GM21786 (cell line): ENCODE data around the gene TTYH3.

Experiments used
- ATAC-seq: cut with Tn5 transposase; IDR thresholded peaks from one replicate; pipeline ENCODE4 v1.9.1; 2021; ENCODE audit not compliant: unreplicated experiment

Gene TTYH3

GRCh38 chr7:2614631-2615330, 17.0 kb upstream of the TTYH3 start:
- no peak for ATAC-seq

- no peak for ATAC-seq
Measured at GRCh38 chr7:2616387-2617324, 15.1 kb upstream of the TTYH3 start.

DNA sequence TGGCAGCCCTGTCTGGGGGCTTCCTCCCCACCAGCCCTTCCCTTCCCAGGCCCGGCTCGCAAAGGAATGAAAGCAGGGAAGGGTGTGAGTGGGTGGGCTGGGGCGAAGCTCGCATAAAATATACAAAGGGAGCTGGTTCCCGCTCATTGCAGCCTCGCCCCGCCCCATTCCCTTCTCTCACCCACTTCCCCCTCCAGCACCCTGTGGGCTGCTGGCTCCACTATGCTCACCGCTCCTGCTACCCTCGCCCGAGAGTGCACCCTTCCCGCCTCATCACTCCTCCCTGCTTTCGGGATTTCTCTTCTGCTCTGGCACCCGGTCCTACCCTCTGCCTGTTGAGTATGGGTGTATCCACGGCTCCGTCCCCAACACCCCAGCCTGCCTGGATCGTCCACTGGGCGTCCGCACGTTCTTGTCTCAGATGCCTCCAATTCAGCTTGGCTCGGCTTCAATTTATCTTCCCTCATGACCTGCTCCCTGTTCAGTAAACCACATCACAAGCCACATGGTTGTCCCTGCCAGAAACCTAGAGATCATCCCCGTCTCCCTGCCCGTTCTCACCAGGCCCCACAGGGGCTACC, 14.4 kb upstream of the TTYH3 start:
- ATAC-seq: no peak

DNA sequence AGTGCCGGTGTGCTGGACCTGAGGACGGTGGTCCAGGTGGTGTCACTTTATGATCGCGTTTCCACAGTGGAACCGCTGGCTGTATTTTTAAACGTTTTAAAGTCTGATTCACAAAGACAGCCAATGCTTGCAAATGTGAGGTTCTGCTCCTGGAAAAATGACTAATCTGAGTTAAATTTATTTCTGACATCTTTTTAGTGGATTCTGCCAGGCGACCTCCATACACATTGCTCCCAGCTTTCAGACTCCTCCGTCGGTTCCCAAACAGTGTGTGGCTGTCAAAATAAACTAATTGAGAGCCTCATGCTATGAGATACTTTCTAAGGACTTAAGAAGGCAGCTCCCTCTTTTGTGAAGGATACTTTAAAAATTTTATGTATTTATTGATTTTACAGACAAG, 12.7 kb upstream of the TTYH3 start:
- ATAC-seq: no peak

- ATAC-seq: no peak
Measured at GRCh38 chr7:2621061-2621828, 10.5 kb upstream of the TTYH3 start.

DNA sequence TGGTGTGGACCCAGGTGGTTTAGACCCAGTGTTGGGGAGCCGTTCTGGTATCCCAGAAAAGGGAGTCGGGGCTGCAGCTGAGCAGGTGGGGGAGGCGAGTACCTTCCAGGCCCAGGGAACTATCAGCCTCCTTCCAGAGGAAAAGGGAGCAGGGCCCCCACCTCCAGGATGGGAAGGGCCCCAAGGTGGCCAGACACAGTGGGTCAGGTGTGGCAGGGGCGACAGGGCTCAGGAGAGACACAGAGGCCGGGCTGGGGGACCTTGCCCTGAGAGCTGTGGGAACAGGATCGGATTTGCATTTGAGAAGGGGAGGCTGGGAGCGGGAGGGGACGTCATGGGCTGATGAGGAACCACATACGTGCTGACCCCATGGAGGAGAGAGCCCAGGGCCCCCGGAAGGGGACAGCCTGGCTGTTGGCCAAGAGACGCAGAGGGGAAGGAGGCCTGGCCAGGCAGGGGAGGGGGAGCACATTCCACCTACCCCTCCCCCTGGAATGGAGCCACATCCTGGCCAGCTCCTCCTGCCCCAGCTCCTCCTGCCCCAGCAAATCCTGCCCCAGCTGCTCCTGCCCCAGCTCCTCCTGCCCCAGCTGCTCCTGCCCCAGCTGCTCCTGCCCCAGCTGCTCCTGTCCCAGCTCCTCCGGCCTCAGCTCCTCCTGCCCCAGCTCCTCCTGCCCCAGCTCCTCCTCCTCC, 9.7 kb upstream of the TTYH3 start:
- no peak for ATAC-seq

GRCh38 chr7:2622869-2623697, 8.7 kb upstream of the TTYH3 start:
- no peak for ATAC-seq

DNA sequence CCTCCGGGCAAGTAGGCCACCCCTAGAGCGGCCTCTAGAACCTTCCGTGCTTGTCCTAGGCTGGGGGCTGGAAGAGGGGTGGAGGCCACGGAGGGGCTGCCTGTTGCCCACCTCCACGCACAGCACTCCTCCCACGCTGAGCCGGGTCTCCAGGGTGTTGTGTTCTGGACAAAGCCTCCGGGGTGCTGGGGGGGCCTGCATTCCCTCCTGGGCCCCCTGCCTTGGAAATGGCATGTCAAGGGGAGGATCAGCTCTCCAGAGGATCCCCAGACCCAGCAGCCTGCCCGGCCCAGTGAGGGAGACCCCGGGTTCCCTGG, 8.1 kb upstream of the TTYH3 start:
- no peak for ATAC-seq

GRCh38 chr7:2624293-2624886, 7.4 kb upstream of the TTYH3 start:
- no peak for ATAC-seq

DNA sequence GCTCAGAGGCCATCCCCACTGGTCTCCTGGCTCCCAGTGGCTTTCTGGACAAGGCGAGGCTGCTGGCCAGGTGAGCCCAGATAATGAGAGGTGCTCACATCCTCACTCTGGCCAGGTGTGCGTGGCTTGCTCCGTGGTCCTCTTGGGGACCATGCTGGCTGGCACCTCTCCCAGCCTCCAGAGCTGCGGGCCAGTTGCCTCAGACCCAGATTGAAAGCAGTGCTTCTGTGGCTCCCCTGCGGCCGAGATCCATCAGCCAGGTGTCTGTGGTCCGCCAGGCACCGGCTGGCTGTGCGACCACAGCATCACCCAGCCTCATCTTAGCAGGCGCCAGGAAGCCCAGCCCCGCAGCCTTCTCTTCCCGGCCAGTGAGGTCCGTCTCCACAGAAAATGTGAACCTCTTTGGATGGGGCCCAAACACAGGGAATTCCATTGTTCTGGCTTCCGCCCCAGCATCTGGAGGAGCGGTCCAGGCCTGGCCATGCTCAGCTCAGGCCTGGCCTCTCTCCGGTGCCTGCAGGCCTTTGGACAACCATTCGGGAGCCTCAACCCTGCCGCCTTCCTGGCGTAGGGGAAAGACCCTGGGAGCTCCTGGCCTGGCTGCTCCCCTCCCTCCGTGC, 5.2 kb upstream of the TTYH3 start:
- no peak for ATAC-seq

DNA sequence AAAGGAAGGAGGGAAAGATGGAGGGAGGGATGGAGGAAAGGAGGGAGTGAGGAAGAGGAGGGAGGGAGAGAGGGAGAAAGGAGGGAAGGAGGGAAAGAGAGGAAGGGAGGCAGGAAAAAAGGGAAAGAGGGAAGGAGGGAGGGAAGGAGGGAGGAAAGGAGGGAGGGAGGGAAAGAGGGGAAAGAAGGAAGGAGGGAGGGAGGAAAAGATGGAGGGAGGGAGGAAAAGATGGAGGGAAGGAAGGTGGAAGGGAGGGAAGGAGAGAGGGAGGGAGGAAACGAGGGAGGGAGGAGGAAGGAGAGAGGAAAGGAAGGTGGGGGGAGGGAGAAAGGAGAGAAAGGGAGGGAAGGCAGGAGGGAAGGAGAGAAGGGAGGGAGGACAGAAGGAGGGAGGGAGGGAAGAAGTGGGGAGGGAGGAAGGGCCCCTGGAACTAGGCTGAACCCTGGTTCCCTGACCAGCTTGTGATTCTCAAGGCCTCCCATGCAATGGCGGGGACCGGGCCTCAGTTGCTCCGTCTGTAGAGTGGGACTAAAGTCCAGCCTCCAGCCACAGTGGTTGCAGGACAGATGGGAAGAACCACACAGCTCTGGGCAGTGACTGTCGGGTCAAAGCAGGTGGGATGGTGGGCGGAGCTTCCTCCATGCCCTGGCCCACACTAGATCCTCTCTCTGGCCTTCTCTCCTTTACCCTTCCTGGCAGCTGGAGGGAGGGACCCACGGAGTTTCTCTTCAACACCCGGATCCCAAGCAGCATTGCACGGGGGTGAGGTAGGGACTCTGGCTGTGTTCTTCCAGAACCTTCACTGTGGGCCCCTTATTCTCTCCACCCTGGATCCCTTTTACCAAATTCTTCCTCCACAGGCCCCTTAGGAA, 4.3 kb upstream of the TTYH3 start:
- ATAC-seq: no peak

DNA sequence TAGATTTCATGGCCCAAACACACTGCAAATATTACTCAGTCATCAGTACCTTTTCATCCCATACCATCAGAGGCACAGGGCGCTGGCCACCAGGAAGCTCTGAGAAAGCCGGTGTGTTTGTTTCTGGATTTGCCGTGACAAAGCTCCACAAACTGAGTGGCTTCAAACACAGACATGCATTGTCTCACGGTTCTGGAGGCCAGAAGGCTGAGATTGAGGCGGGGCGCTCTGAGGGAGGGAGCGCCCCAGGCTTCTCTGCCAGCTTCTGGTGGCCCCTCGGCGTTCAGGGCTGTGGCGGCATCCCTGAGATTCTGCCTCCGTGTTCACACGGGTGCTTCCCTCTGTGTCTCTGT, 3.7 kb upstream of the TTYH3 start:
- ATAC-seq: no peak

GRCh38 chr7:2628891-2629290, 2.9 kb upstream of the TTYH3 start:
- ATAC-seq: no peak

DNA sequence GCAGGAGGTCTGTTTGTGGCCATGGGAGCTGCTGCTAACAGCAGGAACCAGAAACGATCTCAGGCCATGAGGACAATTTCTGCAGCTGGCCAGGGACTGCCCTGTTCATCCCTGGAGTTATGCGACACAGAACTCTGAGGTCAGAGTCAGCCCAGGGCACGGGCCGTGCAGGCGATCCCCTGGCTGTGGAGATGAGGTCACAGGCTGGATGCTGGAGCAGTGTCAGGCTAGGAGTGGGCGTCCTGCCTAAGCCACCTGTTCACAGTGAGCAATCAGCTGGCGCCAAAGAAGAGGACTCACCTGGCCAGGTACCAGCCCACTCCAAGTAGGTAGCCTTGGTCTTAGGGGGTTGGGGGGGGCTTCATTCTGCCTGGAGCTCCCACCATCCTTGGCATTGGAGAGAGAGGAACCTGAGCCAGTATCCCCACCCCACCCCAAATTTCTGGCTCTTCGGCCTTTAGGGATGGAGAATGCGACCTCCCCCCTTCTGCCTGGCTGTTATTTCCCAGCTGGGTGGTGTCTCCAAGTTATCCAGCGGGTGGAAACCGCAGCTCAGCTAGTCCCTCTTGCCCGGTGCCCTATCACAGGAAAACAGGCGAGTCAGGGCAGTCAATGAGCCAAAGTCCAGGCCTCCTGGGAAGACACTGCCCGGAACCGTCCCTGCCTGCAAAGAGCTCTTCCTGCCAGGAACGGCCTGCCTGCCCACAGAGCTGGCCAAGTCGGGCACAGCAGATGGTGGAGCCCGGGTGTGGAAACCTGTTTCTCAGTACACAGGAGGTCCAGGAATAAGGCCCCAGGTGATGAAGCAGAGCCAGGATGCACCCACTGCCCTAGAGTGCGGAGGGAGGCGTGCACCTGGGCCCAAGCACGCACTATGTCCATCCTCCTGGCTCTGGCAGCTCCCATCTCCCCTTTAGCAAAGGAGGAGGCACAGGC, 1.8 kb upstream of the TTYH3 start:
- no peak for ATAC-seq

- no peak for ATAC-seq
Measured at GRCh38 chr7:2632733-2633537, 1.1 kb downstream of the TTYH3 start.

GRCh38 chr7:2633538-2634266, 1.9 kb downstream of the TTYH3 start:
- no peak for ATAC-seq
